AG04450 (cell line): ENCODE data around the gene FAM25A. TPM values are rescaled to one million over a fixed set of nuclear protein-coding genes. Genes with fewer than 3 reads are reported as not detected.

Experiments
- CTCF ChIA-PET: fragments of 300-600, 350-600 bp; formaldehyde crosslinking; extraction: SDS; loops from one replicate; lab custom pipeline; 2022; ENCODE audit warnings: antibody characterized with exemption, inconsistent platforms; lab: Charles Lee
- POLR2A ChIA-PET: fragments of 350-600 bp; formaldehyde crosslinking; extraction: SDS; loops from one replicate; lab custom pipeline; 2021; ENCODE audit warnings: antibody characterized with exemption, inconsistent platforms; lab: Yijun Ruan, JAX
- DNase-seq: peaks from one replicate; pipeline ENCODE4 v3.0.0-alpha.2; 2011; ENCODE audit warnings: low read depth, low spot score
- H3K27ac ChIP-seq: one replicate; pipeline ENCODE4 v1.5.1; 2012; ENCODE audit warnings: low read depth, low read length, control low read depth
- H3K27me3 ChIP-seq: one replicate; pipeline ENCODE4 v1.6.0; 2012; ENCODE audit warnings: low read length; ENCODE audit not compliant: control insufficient read depth, insufficient read depth
- H3K4me3 ChIP-seq: 2 replicates; pipeline ENCODE4 v1.5.1; 2011; ENCODE audit warnings: mild to moderate bottlenecking, low read depth, low read length, control low read depth
- H3K9me3 ChIP-seq: 2 replicates; pipeline ENCODE4 v1.5.1; 2012; ENCODE audit warnings: low read length; ENCODE audit not compliant: control insufficient read depth, insufficient read depth
- polyA plus RNA-seq: library from polyadenylated mRNA; depleted of rRNA; stranded (reverse); fragments of >200 nt; gene quantifications from 2 replicates; pipeline ENCODE4 v1.2.3, GENCODE V29; 2011
- TF ChIP-seq, protein P1 (sequence below): IDR thresholded peaks from 2 replicates; pipeline ENCODE4 v1.5.1; 2011; ENCODE audit warnings: low read depth, low read length, control low read depth, inconsistent platforms

Gene FAM25A
- polyA plus RNA-seq, 1 experiment = not detected

GRCh38 chr10:87045434-87045938 is 25.4 kb downstream of the FAM25A start:
- no peaks in the 10 kb centered on the region for H3K9me3 ChIP-seq
- TF ChIP-seq, protein P1, sequence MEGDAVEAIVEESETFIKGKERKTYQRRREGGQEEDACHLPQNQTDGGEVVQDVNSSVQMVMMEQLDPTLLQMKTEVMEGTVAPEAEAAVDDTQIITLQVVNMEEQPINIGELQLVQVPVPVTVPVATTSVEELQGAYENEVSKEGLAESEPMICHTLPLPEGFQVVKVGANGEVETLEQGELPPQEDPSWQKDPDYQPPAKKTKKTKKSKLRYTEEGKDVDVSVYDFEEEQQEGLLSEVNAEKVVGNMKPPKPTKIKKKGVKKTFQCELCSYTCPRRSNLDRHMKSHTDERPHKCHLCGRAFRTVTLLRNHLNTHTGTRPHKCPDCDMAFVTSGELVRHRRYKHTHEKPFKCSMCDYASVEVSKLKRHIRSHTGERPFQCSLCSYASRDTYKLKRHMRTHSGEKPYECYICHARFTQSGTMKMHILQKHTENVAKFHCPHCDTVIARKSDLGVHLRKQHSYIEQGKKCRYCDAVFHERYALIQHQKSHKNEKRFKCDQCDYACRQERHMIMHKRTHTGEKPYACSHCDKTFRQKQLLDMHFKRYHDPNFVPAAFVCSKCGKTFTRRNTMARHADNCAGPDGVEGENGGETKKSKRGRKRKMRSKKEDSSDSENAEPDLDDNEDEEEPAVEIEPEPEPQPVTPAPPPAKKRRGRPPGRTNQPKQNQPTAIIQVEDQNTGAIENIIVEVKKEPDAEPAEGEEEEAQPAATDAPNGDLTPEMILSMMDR = no peak
- no peak for DNase-seq
- ChIA-PET CTCF (interaction anchor here (0.6 kb wide), 1 partner anchor 107 kb away, joined by 6 read pairs; no protein-coding TSS in a partner anchor), POLR2A (no interaction called here)
- H3K4me3 ChIP-seq = no peak overlapping the region
- no peak overlapping the region for H3K27ac ChIP-seq
- no peaks in the 10 kb centered on the region for H3K27me3 ChIP-seq

- Histone ChIP-seq H3K27me3 (no peaks in the 10 kb centered on the region), H3K4me3 (no peak overlapping the region), H3K27ac (no peak overlapping the region), H3K9me3 (no peaks in the 10 kb centered on the region)
- TF ChIP-seq, protein P1 = no peak
- ChIA-PET POLR2A (interaction anchor here (0.5 to 0.6 kb wide), 2 partner anchors 28 to 135 kb away, joined by 3 to 4 read pairs; no protein-coding TSS in a partner anchor), CTCF (interaction anchor here (0.9 kb wide), 1 partner anchor 113 kb away, joined by 5 read pairs; no protein-coding TSS in a partner anchor)
- DNase-seq = no peak
These were observed 33.0 kb downstream of the FAM25A start for GRCh38 chr10:87053111-87053510.

DNA sequence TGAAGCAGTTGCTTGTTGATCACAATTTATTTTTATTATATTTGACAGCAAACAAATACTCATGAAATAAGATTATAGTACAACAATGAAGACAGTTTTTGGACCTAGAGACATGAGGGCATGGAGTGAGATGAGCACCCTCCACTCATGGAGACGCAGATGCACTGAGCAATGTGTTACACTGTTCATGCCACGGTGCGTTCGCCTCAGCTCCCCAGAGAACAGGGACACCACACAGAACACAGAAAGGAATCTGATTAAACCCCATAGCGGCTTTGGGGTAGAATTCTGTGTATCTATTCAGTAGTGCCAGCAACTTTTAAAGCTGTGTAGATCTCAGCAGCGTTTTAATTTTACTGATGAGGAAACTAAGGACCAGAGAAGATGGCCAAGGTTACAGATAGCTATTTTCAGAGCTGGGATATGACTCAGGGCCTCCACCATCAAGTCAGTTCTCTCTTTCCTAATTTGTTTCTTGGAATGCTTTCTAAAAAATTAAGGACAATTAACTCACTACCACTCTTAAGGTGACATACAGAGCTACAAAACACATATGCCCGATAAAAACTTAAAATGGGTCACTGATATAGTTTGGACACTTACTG is 33.6 kb downstream of the FAM25A start:
- POLR2A ChIA-PET = interaction anchor here (0.5 to 0.6 kb wide), 2 partner anchors 28 to 136 kb away, joined by 3 to 4 read pairs; no protein-coding TSS in a partner anchor

DNA sequence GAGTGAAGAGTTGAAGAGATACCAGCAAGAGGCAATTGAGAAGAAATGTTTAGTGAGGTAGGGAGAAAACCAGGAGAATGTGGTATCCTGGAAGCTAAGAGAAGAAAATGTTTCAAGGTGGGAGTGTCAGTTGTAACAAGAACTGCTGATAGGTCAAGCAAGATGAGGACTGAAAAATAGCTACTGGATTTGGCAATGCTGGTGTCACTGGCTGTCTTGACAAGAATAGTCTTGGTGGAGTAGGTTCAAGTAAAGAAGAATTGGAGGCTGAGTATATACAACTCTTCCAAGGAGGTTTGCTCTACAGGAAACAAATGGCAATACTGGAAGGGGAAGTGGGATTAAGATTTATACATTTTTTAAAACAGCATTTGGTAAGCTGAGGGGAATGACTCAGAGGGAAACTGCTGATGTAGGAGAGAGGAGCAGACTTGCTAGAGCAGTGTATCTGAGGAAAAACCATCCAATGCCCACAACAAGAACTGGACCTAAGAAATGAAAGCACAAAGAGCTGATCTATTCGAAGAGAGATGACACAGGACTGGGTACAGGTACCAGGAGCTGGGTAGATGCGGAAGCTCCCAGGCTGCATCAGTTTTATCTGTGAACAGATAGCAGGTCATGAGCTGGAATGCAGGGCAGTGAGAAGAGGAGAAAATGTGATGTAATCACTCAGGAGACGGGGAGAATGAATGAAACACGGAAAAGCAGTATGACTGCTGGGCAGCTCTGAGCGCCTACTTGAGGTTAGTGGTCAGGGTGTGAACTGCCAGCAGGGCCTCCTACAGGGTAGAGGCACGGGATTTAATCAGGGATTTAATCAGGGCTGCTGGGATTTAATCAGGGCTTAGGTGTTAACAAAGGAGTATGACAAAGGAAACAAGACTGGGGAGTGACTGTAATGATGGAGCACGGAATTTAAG is 34.5 kb downstream of the FAM25A start:
- no peak overlapping the region; the same call in 1 of the 2 replicates for H3K4me3 ChIP-seq

More for the DNA sequence above, 33.6 kb downstream of the FAM25A start:
- TF ChIP-seq, protein P1 = no peak
- H3K9me3 ChIP-seq = no peaks in the 10 kb centered on the region
- no peak for DNase-seq
- H3K27ac ChIP-seq = no peak overlapping the region
- H3K27me3 ChIP-seq = no peaks in the 10 kb centered on the region
- CTCF ChIA-PET = interaction anchor here (0.9 to 1.6 kb wide), 3 partner anchors 17 to 115 kb away, joined by 3 to 5 read pairs (median 3); no protein-coding TSS in a partner anchor
- no peak overlapping the region for H3K4me3 ChIP-seq

More for the DNA sequence above, 34.5 kb downstream of the FAM25A start:
- TF ChIP-seq, protein P1 = peak; percentile 54
- CTCF ChIA-PET = interaction anchor here (0.6 to 1.7 kb wide), 8 partner anchors 14 to 116 kb away, joined by 3 to 7 read pairs (median 3); no protein-coding TSS in a partner anchor
- Histone ChIP-seq H3K27ac (peak overlapping the region; percentile 79), H3K27me3 (no peaks in the 10 kb centered on the region), H3K9me3 (no peaks in the 10 kb centered on the region)
- POLR2A ChIA-PET = interaction anchor here (1.0 kb wide), 1 partner anchor 84 kb away, joined by 4 read pairs; no protein-coding TSS in a partner anchor
- DNase-seq = peak; percentile 39
